Fibroblast of the conjunctiva (primary cell): ENCODE results near the gene MAZ.

Source experiments
- DNase-seq: peaks from one replicate; pipeline ENCODE4 v3.0.0-alpha.2; 2010; ENCODE audit warnings: low read depth

MAZ gene

DNA sequence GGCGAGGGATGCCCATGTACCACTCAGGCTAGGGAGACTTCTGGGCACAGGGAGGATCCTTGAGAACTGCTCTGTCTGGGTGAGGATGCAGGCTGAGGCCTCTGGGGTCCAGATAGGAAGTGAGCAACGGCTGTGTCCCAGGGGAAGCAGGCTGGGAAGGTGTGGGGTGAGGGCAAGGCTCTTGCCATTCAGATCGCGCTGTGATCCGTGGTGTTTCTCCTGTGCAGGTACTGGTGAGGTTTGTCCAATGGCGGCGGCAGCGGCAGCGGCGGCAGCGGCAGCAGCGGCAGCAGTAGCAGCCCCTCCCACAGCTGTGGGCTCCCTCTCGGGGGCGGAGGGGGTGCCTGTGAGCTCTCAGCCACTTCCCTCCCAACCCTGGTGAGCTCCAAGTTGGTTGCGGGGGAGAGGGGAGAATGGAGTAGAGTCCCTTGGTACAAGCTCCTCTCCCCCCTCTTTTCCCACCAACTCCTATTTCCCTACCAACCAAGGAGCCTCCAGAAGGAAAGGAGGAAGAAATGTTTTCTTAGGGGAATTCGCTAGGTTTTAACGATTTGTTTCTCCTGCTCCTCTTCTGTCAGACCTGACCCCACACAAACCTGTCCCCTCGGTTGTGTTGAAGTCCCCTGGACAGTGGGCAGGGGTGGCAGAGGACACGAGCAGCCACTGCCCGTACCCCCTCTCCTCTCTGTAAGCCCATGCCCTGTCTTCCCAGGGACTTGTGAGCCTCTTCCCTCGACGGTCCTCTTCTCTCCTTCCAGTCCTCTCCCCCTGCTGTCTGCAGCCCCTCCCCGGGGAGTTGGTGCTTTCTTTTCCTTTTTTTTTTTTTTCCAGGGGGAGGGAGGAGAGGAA lies 3.7 kb downstream of the MAZ start:
- no peak for DNase-seq

DNA sequence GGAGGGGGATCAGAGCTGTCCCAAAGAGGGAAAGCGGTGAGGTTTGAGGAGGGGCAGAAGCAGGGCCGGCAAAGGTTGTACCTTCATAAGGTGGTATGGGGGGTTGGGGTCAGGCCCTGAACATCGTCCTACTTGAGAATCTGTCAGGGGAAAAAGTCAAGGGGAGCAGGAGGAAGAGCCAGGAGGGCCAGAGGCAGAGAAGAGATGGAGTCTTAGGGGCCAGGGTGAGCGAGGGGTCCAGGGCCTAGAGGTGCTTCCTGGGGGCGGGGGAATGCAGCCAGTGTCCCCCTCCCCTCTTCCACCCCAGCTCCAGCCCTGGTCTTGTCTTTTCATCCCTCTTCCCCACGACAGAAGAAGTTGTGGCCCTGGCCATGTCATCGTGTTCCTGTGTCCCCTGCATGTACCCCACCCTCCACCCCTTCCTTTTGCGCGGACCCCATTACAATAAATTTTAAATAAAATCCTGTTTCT lies 4.4 kb downstream of the MAZ start:
- DNase-seq: no peak

GRCh38 chr16:29811170-29811895 lies 5.0 kb downstream of the MAZ start:
- DNase-seq: peak; percentile 95

- DNase-seq: no peak
These were observed 5.8 kb downstream of the MAZ start, which contains the start of gene PRRT2 for GRCh38 chr16:29811896-29812665. Gene PRRT2, plus strand, starts transcription at chr16:29812193. Its CDS starts 862 bp downstream, at chr16:29813055.

- no peak for DNase-seq
These were observed 6.7 kb downstream of the MAZ start for GRCh38 chr16:29812754-29813643.

GRCh38 chr16:29813644-29814562 lies 7.6 kb downstream of the MAZ start:
- no peak for DNase-seq

DNA sequence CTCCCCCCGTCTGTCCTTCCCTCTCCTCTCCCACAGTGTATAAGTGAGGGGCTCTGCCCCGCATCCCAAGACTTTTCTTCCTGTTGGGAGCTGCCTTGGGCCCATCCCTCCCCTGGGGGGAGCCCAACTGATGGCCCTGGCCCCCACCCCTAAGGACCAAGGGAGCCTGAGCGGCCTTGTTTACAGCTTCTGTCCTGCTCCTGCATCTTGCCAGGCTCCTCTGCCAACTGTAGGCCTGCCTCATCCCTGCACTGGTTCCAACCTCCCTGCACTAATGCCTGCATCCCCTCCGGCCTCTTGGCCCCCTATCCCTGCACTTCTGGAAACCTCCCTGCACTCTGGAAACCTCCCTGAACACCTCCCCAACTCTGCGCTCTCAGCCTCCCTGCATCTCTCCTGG lies 8.3 kb downstream of the MAZ start:
- no peak for DNase-seq

DNA sequence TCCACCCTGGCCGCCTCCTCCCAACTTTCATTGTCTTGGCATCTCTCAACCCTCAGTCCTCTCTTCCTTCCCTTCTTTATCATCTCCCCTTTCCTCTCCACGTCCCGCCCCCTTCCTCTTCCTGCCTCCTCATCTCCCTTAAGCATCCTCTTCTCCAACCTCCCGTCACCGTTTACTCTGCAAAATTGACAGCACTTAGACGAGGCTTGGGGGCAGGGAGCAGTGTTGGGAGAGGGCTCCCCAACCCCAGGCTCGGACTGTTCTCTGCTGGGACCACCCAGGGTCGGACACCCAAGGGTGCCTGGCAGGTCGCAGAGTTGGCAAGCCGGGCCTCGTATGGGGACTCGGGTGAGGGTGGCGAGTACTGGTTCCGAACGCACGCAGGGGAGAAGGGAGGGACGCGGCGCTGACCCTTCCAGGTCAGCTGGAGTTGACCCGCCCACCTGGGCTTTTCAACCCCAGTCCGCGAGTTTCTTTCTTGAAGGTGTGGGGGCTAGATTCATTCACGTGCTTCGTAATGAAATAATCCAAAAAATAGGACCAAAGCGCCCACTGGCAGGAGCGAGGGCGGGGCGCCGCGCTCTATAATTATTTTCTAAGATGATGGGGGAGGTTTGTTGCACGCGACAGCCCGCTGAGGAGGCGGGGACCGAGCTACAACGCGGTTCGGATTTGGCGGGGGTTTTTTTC lies 8.8 kb downstream of the MAZ start:
- DNase-seq: no peak

- DNase-seq: peak; percentile 100
These were observed 9.7 kb downstream of the MAZ start, which contains the start of gene PAGR1 for GRCh38 chr16:29815793-29816693. Gene PAGR1, plus strand, starts transcription at chr16:29816152. Its CDS starts 374 bp downstream, at chr16:29816526.

DNA sequence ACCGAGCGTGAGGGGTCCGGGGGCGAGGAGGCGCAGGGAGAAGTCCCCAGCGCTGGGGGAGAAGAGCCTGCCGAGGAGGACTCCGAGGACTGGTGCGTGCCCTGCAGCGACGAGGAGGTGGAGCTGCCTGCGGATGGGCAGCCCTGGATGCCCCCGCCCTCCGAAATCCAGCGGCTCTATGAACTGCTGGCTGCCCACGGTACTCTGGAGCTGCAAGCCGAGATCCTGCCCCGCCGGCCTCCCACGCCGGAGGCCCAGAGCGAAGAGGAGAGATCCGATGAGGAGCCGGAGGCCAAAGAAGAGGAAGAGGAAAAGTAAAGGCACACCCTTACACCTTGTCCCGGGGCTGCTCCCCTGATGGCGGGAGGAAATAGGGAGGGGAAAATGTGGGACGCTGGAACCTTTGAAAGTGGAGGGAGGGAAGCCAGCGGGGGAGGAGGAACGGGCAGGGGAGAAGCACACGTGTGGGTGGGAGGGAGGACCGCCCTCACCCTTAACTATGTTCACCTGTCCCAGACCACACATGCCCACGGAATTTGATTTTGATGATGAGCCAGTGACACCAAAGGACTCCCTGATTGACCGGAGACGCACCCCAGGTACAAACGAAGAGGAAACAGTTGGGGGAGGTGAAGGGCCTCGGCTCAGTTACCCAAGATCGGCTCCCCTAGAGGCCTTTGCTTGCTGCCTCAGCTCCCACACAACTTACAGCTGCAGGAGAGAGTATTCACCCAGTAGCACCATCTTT lies 10.5 kb downstream of the MAZ start:
- DNase-seq: no peak

DNA sequence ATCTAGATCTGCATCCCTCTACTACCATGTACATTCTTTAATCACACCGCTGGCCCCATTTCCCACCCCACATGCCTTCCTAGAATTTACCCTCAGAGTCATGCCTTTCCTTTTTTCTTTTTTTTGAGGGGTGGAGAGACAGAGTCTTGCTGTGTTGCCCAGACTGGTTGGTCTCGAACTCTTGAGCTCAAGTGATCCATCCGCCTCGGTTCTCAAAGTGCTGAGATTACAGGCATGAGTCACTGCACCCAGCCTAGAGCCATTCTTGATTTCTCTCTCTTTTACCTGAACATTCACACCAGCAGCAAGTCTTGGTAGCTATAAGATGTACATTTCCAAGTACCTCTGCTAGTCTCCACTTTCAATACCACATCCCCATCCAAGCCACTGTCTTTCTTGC lies 11.8 kb downstream of the MAZ start:
- no peak for DNase-seq

- DNase-seq: no peak
These were observed 13.2 kb downstream of the MAZ start for GRCh38 chr16:29819506-29819905.

DNA sequence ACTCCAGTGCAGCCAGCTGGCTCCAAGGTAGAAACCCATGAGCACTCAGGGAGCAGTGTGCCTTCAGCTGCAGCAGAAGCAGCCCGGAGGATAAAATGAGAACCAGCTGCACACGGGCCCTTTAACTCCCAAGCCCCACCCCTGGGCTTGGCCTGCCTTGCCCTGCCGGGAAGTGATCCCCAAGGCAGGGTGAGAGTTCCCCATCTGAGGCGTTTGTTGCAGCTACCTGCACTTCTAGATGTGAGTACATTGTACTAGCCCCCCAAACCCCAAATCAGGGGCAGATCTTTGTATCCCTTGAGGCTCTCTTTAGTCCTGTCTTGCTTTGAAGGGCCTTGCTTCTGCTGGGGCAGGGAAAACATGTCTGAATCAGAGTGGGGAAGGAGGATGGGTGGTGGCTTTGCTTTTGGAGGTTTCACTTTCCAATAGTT lies 14.0 kb downstream of the MAZ start, which contains the start of gene MVP:
Gene MVP, plus strand, starts transcription at position 192 of the 431 bp plus-strand sequence. CDS start 10,088 bp downstream, outside the sequence.
- DNase-seq: peak; percentile 55

GRCh38 chr16:29820730-29821642 lies 14.7 kb downstream of the MAZ start:
- no peak for DNase-seq

DNA sequence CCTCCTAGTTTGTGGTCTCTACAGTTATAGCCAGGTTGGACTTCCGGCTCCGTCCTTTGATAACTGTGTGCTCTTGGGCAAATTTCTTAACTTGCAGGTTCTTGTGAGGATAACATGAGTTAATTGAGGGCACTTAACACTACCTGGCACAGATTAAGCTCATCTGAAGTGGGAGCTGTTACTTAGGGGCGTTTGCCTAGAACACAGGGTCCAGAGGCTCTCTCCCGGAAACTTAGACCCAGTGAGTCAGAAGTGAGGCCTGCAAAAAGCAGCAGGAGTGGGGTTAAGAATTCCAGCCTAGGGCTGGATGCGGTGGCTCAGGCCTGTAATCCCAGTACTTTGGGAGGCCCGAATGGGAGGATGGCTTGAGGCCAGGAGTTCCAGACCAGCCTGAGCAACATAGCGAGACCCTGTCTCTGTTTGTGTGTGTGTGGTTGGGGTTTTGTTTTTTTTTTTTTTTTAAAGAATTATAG lies 15.3 kb downstream of the MAZ start:
- peak; percentile 50 for DNase-seq

- DNase-seq: peak; percentile 70
These were observed 18.3 kb downstream of the MAZ start for GRCh38 chr16:29824589-29825144.
